Activated naive CD4-positive, alpha-beta T cell treated with anti-CD3 and anti-CD28 coated beads, Interleukin-2, amount 50 U/mL, for 24 hours (primary cell): ENCODE measurements around the gene MEAF6.
"Not testable (repeated sequence)": the region's sequence is repeated elsewhere in the genome, so short reads cannot be mapped to it uniquely, and the experiment has no call there.

Source experiments
- H3K27ac Mint-ChIP-seq: one replicate; pipeline ENCODE4 v1.8.0; 2021; ENCODE audit warnings: mild to moderate bottlenecking, mixed read lengths
- H3K27me3 Mint-ChIP-seq: one replicate; pipeline ENCODE4 v1.8.0; 2021; ENCODE audit warnings: mixed read lengths
- H3K36me3 Mint-ChIP-seq: one replicate; pipeline ENCODE4 v1.8.0; 2021; ENCODE audit warnings: mixed read lengths
- H3K4me1 Mint-ChIP-seq: one replicate; pipeline ENCODE4 v1.8.0; 2021; ENCODE audit warnings: mixed read lengths
- H3K4me3 Mint-ChIP-seq: one replicate; pipeline ENCODE4 v1.8.0; 2021; ENCODE audit warnings: mild to moderate bottlenecking, mixed read lengths
- H3K9me3 Mint-ChIP-seq: one replicate; pipeline ENCODE4 v1.8.0; 2021; ENCODE audit warnings: mixed read lengths

MEAF6 gene

DNA sequence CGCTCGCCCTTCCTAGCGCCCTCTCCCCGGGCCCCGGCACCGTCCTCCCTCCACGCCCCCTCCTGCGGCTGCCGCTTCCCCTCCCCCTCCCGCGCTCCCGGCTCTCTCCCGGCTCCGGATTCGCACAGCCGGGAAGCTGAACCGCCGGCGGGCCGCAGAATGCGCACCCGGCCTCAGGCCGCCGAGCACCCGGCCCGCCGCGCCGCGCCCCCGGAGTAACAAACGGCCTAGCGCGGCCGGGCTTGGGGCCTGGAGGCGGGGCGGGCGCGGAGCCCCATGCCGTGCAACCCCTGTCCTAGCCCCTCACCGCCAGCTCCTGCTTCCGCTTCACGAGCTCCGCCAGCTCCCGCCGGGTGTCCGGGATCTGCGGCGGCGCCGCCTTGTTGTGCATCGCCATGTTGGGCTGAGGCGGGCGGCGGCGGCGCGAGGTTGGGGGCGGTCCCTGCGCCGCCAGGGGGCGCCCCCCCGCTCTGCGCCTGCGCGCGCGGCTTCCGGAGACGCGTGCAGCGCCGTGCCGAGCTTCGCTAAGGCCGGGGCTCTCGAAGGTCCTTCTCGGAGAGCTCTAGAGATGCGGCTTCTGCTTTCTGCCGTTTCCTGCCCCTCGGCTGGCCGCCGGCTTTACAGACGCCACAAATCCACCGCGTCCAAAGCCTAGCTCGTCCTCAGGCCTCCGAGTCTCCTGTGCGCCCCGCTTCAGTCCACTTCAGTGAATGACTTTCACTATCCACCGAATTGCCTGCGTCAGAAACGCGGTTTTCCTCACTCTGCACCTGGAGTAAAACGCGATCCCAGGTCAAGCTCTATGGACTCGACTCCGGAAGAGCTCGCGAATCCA lies at the start of gene MEAF6:
Gene MEAF6, minus strand, starts transcription at position 417 of the 835 bp plus-strand sequence. Its CDS starts 20 bp downstream, at position 397.
- H3K4me1 Mint-ChIP-seq: peaks cover 40% of the 10 kb centered on the region
- no peaks in the 10 kb centered on the region for H3K27me3 Mint-ChIP-seq
- no peaks in the 10 kb centered on the region for H3K9me3 Mint-ChIP-seq

DNA sequence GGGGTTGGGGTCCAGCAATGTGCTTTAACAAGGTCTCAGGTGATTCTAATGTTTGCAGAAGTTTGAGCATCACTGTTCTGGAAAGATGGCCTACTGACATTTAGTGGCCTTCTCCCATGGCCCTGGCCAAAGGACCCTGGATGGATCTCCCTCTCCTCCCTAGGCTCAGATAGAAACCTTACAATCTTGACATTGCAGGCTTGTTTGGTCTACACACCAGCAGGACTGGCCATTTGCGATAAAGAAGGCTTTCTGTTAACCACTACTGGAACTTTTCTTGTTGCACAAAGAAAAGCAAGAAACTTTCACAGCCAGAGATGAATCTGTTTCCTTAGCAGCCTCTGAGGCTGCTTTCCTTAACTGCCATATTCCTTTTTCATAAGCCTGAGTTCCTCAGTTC lies 48.4 kb upstream of the MEAF6 start:
- Mint-ChIP-seq H3K4me1 (no peaks in the 10 kb centered on the region), H3K4me3 (no peak overlapping the region), H3K27ac (no peak overlapping the region), H3K27me3 (no peaks in the 10 kb centered on the region), H3K9me3 (no peaks in the 10 kb centered on the region), H3K36me3 (peaks cover 7% of the 10 kb centered on the region)

More for the DNA sequence above, at the start of gene MEAF6:
- peaks cover 10% of the 10 kb centered on the region for H3K36me3 Mint-ChIP-seq
- peak within 1 kb of the TSS; percentile 94 for H3K27ac Mint-ChIP-seq
- peak within 1 kb of the TSS; percentile 95 for H3K4me3 Mint-ChIP-seq

DNA sequence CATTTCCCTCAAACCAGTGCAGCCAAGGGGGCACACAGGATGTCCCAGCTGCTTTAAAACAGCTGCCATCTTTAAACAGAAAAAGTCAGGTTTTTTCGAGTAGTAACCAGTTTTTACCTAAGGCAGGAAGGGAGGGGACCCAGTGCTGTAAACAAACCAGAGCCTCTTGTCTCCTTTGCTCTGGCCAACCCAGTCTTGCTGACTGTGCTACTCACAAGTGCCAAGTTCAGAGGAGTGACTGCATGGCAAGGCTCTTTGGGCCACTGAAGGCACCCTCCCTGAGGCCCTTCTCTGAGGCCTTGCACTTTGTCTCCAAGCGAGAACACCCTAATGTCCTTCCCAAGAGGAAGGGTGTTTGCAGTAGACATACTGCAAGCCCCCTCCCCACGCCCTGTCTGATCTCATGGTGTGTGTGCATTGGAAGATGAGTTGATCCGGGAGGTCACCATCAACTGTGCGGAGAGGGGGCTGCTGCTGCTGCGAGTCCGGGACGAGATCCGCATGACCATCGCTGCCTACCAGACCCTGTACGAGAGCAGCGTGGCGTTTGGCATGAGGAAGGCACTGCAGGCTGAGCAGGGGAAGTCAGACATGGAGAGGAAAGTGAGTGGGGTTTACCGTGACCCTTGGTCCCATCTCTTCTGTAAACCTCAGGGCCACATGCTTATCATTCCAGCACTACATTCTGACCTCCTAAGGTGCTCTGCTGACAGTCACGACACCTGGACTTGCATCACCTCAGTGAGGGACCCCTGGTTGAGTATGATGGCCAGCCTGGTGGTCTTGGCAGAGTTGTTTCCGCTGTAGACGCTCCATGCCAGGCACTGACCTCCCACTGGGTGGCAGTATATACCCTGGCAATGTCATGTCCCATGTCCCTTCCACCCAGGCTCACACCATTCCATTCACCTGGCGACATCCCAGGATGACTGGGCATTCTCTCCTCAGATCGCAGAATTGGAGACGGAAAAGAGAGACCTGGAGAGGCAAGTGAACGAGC lies 46.9 kb upstream of the MEAF6 start:
- Mint-ChIP-seq H3K4me3 (no peak overlapping the region), H3K9me3 (no peaks in the 10 kb centered on the region), H3K4me1 (no peaks in the 10 kb centered on the region), H3K27me3 (no peaks in the 10 kb centered on the region), H3K27ac (peak overlapping the region; percentile 63), H3K36me3 (no peaks in the 10 kb centered on the region)

- no peaks in the 10 kb centered on the region for H3K9me3 Mint-ChIP-seq
- no peaks in the 10 kb centered on the region for H3K36me3 Mint-ChIP-seq
- H3K4me1 Mint-ChIP-seq: no peaks in the 10 kb centered on the region
- no peak overlapping the region for H3K4me3 Mint-ChIP-seq
- H3K27me3 Mint-ChIP-seq: no peaks in the 10 kb centered on the region
- peak overlapping the region; percentile 63 for H3K27ac Mint-ChIP-seq
These were observed 46.0 kb upstream of the MEAF6 start for GRCh38 chr1:37560401-37561132.

DNA sequence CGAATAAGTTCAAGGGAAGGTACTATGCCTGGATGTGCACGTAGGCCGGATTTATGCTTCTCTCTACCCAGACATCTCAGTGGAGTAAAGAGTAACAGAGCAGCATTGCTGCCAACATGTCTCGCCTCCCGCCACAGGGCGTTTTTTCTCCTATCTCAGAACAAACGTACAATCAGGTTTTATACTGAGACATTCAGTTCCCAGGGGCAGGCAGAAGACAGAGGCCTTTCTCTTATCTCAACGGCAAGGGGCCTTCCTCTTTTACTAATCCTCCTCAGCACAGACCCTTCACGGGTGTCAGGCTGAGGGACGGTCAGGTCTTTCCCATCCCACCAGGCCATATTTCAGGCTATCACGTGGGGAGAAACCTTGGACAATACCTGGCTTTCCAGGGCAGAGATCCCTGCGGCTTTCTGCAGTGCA lies 45.4 kb upstream of the MEAF6 start:
- H3K9me3 Mint-ChIP-seq: not testable (repeated sequence)

DNA sequence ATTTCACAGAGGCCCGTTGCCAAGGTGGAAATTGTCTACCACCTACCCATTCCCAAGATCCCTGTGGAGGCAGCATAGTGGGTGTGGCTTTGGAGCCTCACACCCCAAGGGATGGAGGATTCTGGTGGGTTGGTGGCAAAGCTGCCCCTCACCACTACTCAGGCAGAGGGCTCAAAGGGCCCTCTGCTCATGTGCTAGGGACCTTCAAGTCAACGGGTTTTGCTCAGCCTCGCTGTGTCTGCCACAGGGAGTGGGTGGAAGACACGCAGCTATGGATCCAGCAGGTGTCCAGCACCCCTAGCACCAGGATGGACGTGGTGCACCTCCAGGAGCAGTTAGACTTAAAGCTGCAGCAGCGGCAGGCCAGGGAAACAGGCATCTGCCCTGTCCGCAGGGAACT lies 44.5 kb upstream of the MEAF6 start:
- H3K4me1 Mint-ChIP-seq: no peaks in the 10 kb centered on the region
- H3K9me3 Mint-ChIP-seq: no peaks in the 10 kb centered on the region
- no peaks in the 10 kb centered on the region for H3K36me3 Mint-ChIP-seq
- H3K27ac Mint-ChIP-seq: no peak overlapping the region
- H3K4me3 Mint-ChIP-seq: no peak overlapping the region
- H3K27me3 Mint-ChIP-seq: no peaks in the 10 kb centered on the region

More for the DNA sequence above, 45.4 kb upstream of the MEAF6 start:
- not testable (repeated sequence) for H3K4me1 Mint-ChIP-seq, H3K27me3 Mint-ChIP-seq, H3K4me3 Mint-ChIP-seq, H3K27ac Mint-ChIP-seq, H3K36me3 Mint-ChIP-seq

- H3K4me1 Mint-ChIP-seq: peaks cover 2% of the 10 kb centered on the region
- no peaks in the 10 kb centered on the region for H3K36me3 Mint-ChIP-seq
- no peak overlapping the region for H3K4me3 Mint-ChIP-seq
- H3K27ac Mint-ChIP-seq: no peak overlapping the region
- H3K9me3 Mint-ChIP-seq: no peaks in the 10 kb centered on the region
- H3K27me3 Mint-ChIP-seq: no peaks in the 10 kb centered on the region
These were observed 43.8 kb upstream of the MEAF6 start for GRCh38 chr1:37558411-37558810.

DNA sequence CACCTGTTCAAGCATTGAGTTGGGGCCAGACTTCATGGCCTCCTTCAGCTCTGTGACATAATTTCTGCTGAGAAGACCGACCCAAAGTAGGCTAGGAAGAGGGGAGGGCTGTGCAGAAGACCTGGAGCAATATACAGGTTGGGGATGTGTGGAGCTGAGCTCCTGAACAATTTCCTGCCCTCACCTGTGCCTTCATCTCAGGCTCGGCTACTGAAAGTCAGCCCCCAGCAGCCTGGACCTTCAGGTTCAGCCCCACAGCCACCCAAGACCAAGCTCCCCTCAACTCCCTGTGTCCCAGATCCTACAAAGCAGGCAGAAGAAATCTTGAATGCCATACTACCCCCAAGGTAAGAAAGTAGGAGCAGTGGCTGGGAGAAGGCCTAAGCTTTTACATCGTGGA lies 42.8 kb upstream of the MEAF6 start:
- Mint-ChIP-seq H3K27ac (no peak overlapping the region), H3K27me3 (no peaks in the 10 kb centered on the region), H3K36me3 (no peaks in the 10 kb centered on the region), H3K4me3 (no peak overlapping the region), H3K9me3 (no peaks in the 10 kb centered on the region), H3K4me1 (peaks cover 12% of the 10 kb centered on the region)

- Mint-ChIP-seq H3K9me3 (no peaks in the 10 kb centered on the region), H3K4me1 (peaks cover 19% of the 10 kb centered on the region), H3K27ac (no peak within 1 kb of the TSS), H3K36me3 (peaks cover 4% of the 10 kb centered on the region), H3K4me3 (no peak within 1 kb of the TSS), H3K27me3 (no peaks in the 10 kb centered on the region)
These were observed 42.2 kb upstream of the MEAF6 start, which contains the start of gene DNALI1 for GRCh38 chr1:37556712-37557196. DNALI1 (plus strand) TSS chr1:37556940; CDS start chr1:37556995, 55 bp downstream.

GRCh38 chr1:37553927-37554808 lies 39.6 kb upstream of the MEAF6 start, which contains the start of gene SNIP1:
SNIP1 (minus strand) TSS chr1:37554293; CDS start chr1:37554229, 64 bp downstream.
- Mint-ChIP-seq H3K4me1 (peaks cover 40% of the 10 kb centered on the region), H3K4me3 (peak within 1 kb of the TSS; percentile 95), H3K27ac (peak within 1 kb of the TSS; percentile 94), H3K9me3 (no peaks in the 10 kb centered on the region), H3K36me3 (peaks cover 6% of the 10 kb centered on the region), H3K27me3 (no peaks in the 10 kb centered on the region)

DNA sequence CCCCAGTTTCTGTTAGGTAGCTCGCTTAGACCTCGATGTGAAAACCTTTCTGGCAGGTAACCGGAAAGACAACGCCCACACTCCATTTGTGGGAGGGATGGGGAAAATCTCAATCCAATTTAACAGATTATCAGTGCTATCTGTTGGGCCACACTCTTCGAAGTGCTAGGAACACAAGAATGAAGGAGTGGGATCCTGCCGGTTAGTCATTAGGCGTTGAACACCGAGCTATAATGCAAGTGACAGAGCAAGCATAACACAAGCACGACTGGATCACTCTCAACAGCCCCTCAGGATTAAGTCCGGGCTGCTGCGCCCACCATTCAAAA lies 39.0 kb upstream of the MEAF6 start:
- H3K27ac Mint-ChIP-seq: peak overlapping the region; percentile 94
- H3K4me1 Mint-ChIP-seq: peaks cover 46% of the 10 kb centered on the region
- H3K27me3 Mint-ChIP-seq: no peaks in the 10 kb centered on the region
- H3K9me3 Mint-ChIP-seq: no peaks in the 10 kb centered on the region
- H3K36me3 Mint-ChIP-seq: peaks cover 9% of the 10 kb centered on the region
- H3K4me3 Mint-ChIP-seq: peak overlapping the region; percentile 95

DNA sequence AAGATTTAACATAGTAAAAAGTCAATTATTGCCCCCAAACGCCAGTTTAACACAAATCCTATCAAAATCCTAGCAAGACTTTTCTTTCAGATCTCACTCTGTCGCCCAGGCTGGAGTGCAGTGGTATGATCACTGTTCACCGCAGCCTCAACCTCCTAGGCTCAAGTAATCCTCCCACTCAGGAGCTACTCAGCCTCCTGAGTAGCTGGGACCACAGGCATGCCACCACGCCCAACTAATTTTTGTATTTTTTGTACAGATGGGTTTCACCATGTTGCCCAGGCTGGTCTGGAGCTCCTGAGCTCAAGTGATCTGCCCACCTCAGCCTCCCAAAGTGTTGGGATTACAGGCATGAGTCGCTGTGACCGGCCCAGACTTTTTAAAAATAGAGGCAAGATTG lies 34.8 kb upstream of the MEAF6 start:
- Mint-ChIP-seq H3K4me1 (peaks cover 53% of the 10 kb centered on the region), H3K36me3 (peaks cover 20% of the 10 kb centered on the region), H3K4me3 (no peak overlapping the region), H3K27ac (peak overlapping the region; percentile 65), H3K27me3 (no peaks in the 10 kb centered on the region), H3K9me3 (no peaks in the 10 kb centered on the region)

GRCh38 chr1:37545019-37545418 lies 30.5 kb upstream of the MEAF6 start:
- Mint-ChIP-seq H3K27ac (no peak overlapping the region), H3K9me3 (no peaks in the 10 kb centered on the region), H3K4me1 (peaks cover 22% of the 10 kb centered on the region), H3K27me3 (no peaks in the 10 kb centered on the region), H3K4me3 (no peak overlapping the region), H3K36me3 (peaks cover 26% of the 10 kb centered on the region)

DNA sequence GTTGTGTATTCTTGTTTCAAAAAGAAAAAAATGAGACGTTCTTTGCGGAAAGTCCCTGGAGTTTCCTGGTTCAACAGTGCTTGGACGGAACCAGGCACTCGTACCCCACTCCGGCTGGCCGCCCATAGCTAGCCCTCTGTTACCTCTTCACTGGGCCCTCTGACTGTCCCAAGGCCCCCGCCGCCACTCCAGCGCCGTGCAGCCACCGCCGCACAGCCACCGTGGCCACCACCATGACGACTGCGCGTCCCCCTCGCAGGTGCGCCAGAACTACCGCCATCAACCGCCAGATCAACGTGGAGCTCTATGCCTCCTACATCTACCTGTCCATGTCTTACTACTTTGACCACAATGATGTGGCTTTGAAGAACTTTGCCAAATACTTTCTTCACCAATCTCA lies 30.0 kb upstream of the MEAF6 start:
- H3K36me3 Mint-ChIP-seq: peaks cover 24% of the 10 kb centered on the region

More for the DNA sequence above, 30.0 kb upstream of the MEAF6 start:
- H3K4me1 Mint-ChIP-seq: peaks cover 17% of the 10 kb centered on the region
- H3K4me3 Mint-ChIP-seq: no peak overlapping the region
- H3K27me3 Mint-ChIP-seq: no peaks in the 10 kb centered on the region
- no peaks in the 10 kb centered on the region for H3K9me3 Mint-ChIP-seq
- peak overlapping the region; percentile 23 for H3K27ac Mint-ChIP-seq
